Measurements from ENCODE around the gene SLC6A9. TPM values are rescaled to one million over a fixed set of nuclear protein-coding genes. Genes with fewer than 3 reads are reported as not detected.

SLC6A9 gene
- total RNA-seq, 1 experiment from 2014 or later = 12.8 TPM

DNA sequence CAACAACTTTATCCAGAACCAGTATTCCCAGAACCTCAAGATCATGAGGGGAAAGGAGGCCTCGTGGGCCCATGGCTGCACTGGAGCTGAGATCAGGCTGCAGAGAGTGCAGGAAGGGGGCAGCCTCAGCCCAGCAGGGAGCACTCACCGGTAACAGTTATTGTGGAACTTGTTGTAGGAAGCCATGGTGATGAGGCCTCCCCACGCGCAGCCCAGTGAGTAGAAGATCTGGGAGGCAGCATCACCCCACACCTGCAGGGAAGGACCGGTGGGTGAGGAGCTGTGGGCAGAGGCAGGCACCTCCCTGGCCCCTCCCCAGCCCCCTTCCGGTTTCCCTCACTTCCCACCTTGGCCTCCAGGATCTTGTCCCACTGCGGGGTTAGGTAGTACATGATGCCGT, 29.1 kb downstream of the SLC6A9 start:
- Histone ChIP-seq H3K79me2 (ENCODE audit: insufficient read depth, low read length) (no peaks in the 10 kb centered on the region), H3K27me3 (ENCODE audit: insufficient read depth, low read length) (no peaks in the 10 kb centered on the region), H3K9ac (ENCODE audit: low read length) (no peak overlapping the region), H3K9me3 (ENCODE audit: control insufficient read depth in 1 of 2, insufficient read depth in 1 of 2, low read depth in 1 of 2, low read length in 2 of 2) (no peaks in the 10 kb centered on the region), H3K36me3 (ENCODE audit: control insufficient read depth in 1 of 2, insufficient read depth in 2 of 2, low read length in 2 of 2) (no peaks in the 10 kb centered on the region), H3K4me2 (ENCODE audit: low read length) (no peak overlapping the region), H3K4me1 (ENCODE audit: control insufficient read depth in 1 of 2, insufficient read depth in 2 of 2, low read length in 2 of 2) (peaks cover 0 to 4% of the 10 kb centered on the region in 2 experiments; a peak in 2 of 4 replicates), H4K20me1 (ENCODE audit: insufficient read depth) (no peaks in the 10 kb centered on the region), H3K4me3 (replicated peaks in 1 of 2; ENCODE audit: low read depth in 1 of 2, low read length in 2 of 2) (no peak overlapping the region), H3K27ac (ENCODE audit: low read depth, low read length) (no peak overlapping the region), H3K9me2 (ENCODE audit: insufficient read depth) (no peaks in the 10 kb centered on the region), H2AFZ (ENCODE audit: low read depth, low read length, poor library complexity, severe bottlenecking) (no peak overlapping the region)
- ChIA-PET CTCF (no interaction called here), POLR2A (no interaction called here), RAD21 (ENCODE audit: low non-redundant PET in 1 of 2, low total read pairs in 2 of 2, uncharacterized antibody in 2 of 2, unreplicated experiment in 2 of 2) (no interaction called here)
- intact Hi-C loops (cut with micrococcal nuclease) = no loop called here
- ATAC-seq (no peak), DNase-seq (ENCODE audit: low read depth, low spot score) (no peak)
- BruUV-seq (replicated peaks) = no TSS peak
- no peak for TF ChIP-seq POLR2AphosphoS5 (IDR thresholded peaks at IDR 0.05; ENCODE audit: low read depth, low read length)

DNA sequence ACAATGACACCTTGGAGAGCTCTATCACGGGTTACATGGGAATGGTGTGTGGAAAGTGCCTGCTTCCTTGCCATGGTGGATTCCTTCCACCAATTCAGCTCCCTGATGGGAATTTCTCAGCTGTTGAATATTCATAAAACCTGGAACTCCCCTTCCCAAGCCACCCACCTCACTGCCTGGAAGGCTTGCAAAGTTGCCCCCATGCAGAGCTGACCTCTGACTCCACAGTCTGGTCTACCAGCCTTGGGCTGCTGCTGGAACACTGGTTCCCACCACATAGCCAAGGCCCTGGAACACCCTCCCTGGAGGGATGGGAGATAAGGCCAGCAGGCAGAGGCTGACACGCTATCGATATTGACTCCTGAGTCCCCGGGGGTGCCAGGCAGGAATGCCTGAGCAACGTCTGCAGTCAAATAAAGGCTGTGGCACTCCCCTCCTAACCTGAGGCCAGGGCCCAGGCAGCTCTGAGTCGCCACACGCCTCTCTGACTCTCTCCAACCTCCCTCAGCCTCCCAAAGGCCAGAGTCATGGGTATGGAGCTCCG, 31.1 kb downstream of the SLC6A9 start:
- Histone ChIP-seq H4K20me1 (ENCODE audit: insufficient read depth) (no peaks in the 10 kb centered on the region), H3K9ac (ENCODE audit: low read length) (no peak overlapping the region), H3K79me2 (ENCODE audit: insufficient read depth, low read length) (no peaks in the 10 kb centered on the region), H3K9me3 (ENCODE audit: control insufficient read depth in 1 of 2, insufficient read depth in 1 of 2, low read depth in 1 of 2, low read length in 2 of 2) (no peaks in the 10 kb centered on the region), H3K36me3 (ENCODE audit: control insufficient read depth in 1 of 2, insufficient read depth in 2 of 2, low read length in 2 of 2) (no peaks in the 10 kb centered on the region), H3K4me2 (ENCODE audit: low read length) (no peak overlapping the region), H3K27me3 (ENCODE audit: insufficient read depth, low read length) (no peaks in the 10 kb centered on the region), H3K4me1 (ENCODE audit: control insufficient read depth in 1 of 2, insufficient read depth in 2 of 2, low read length in 2 of 2) (peaks cover 0 to 2% of the 10 kb centered on the region in 2 experiments; a peak in 3 of 4 replicates), H3K9me2 (ENCODE audit: insufficient read depth) (no peaks in the 10 kb centered on the region), H2AFZ (ENCODE audit: low read depth, low read length, poor library complexity, severe bottlenecking) (no peak overlapping the region), H3K27ac (ENCODE audit: low read depth, low read length) (no peak overlapping the region), H3K4me3 (replicated peaks in 1 of 2; ENCODE audit: low read depth in 1 of 2, low read length in 2 of 2) (no peak overlapping the region)
- BruUV-seq (replicated peaks) = no TSS peak
- no peak for ATAC-seq
- TF ChIP-seq ATF3 (IDR thresholded peaks at IDR 0.05) (no peak), TCF7L2 (IDR thresholded peaks at IDR 0.05; ENCODE audit: borderline replicate concordance, extremely low read depth, insufficient read depth, insufficient read length) (no peak), SP1 (IDR thresholded peaks at IDR 0.05; ENCODE audit: low read depth) (no peak), ELF1 (IDR thresholded peaks at IDR 0.05; ENCODE audit: borderline replicate concordance, low read depth) (no peak), YY1 (IDR thresholded peaks at IDR 0.05; ENCODE audit: extremely low read depth, insufficient replicate concordance, low read depth, low read length) (no peak), FOSL1 (IDR thresholded peaks at IDR 0.05; ENCODE audit: low read depth) (no peak), POLR2A (IDR thresholded peaks at IDR 0.05; ENCODE audit: borderline replicate concordance, extremely low read depth, insufficient read depth, insufficient read length) (no peak), ZNF274 (IDR thresholded peaks at IDR 0.05; ENCODE audit: low read depth, low read length) (no peak), SIN3A (IDR thresholded peaks at IDR 0.05; ENCODE audit: low read depth) (no peak), SRF (IDR thresholded peaks at IDR 0.05; ENCODE audit: low read depth) (no peak), CEBPB (IDR thresholded peaks at IDR 0.05; ENCODE audit: low read depth) (no peak), CTCF (IDR thresholded peaks at IDR 0.05 in 2 of 3, conservative IDR thresholded peaks at IDR 0.05 in 1 of 3; ENCODE audit: borderline replicate concordance in 1 of 3, insufficient read depth in 1 of 3, low read depth in 2 of 3, low read length in 2 of 3) (no peak), CBX3 (IDR thresholded peaks at IDR 0.05; ENCODE audit: low read depth) (no peak), RAD21 (IDR thresholded peaks at IDR 0.05; ENCODE audit: low read depth) (no peak), JUND (IDR thresholded peaks at IDR 0.05) (no peak)
- intact Hi-C loops (cut with micrococcal nuclease) = no loop called here
- ChIA-PET CTCF (interaction anchor here (1.1 kb wide), 1 partner anchor 66 kb away, joined by 3 read pairs; no protein-coding TSS in a partner anchor), RAD21 (ENCODE audit: low non-redundant PET in 1 of 2, low total read pairs in 2 of 2, uncharacterized antibody in 2 of 2, unreplicated experiment in 2 of 2) (no interaction called here), POLR2A (no interaction called here)
- DNase-seq (ENCODE audit: low read depth, low spot score) = no peak

Measured in HCT116 (cell line).